Fibroblast of peridontal ligament (primary cell): Measurements from ENCODE around the gene CLSTN2.

Source experiments
- DNase-seq: peaks from one replicate; pipeline ENCODE4 v3.0.0-alpha.2; 2010; ENCODE audit errors: extremely low read depth

The CLSTN2 gene

DNA sequence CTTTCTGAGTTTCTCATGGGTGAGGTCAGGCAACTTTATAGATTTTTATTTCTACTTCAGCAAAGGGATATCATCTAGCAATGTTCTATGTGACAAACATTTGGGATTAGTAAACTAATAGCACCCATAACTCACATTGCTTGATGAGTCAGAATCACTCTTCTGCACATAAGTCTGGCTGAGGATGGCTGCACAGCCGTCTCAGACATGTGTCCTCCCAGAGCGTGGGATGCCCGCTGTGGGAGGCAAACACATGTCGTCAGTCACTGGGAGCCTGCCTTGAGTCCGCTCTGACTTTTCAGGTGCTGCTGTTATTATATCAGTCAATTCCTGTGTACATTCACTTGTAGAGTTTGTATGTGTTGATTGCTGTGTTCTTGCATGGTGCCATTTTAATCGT, 512.2 kb downstream of the CLSTN2 start:
- no peak for DNase-seq

GRCh38 chr3:140448001-140448400, 513.0 kb downstream of the CLSTN2 start:
- no peak for DNase-seq

DNA sequence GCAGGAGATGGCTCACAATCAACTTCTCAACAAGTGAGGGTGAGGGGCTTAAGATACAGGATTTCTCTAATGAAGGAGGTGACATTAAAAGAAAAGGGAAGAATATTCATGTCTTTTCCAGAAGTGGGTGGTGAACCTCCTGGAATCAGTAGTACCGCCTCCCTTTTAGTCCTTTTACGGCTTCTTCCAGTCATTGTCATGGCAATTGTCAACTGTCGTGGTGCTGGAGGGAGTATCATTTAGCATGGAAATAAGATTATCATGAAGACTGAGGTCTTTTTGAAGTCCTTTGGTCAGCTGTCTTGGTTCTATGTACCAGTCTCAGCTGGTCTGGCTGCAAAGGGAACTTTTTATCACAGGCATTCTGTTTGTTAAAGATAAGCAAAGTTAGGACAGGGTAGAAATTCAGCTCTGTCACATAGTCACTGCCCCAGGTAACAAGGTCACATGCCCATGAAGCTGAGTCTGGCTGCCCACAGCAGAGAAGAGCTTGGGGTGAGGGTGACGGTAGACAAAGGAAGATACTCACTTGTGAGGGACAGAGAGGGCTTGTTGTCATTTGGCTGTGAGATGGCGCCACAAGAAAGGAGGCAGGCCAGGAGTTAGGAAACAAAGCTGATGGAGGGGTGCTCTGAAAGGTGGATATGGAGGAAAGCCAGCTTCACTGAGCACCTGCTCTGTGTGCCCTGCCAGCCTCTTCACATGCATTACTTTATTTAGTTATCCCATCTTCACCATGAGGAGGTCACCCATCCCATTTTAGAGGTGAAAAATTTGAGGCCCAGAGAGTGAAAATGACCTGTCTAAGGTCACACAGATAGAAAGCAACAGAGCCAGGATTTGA, 514.6 kb downstream of the CLSTN2 start:
- DNase-seq = no peak

GRCh38 chr3:140453750-140454149, 518.8 kb downstream of the CLSTN2 start:
- no peak for DNase-seq

DNA sequence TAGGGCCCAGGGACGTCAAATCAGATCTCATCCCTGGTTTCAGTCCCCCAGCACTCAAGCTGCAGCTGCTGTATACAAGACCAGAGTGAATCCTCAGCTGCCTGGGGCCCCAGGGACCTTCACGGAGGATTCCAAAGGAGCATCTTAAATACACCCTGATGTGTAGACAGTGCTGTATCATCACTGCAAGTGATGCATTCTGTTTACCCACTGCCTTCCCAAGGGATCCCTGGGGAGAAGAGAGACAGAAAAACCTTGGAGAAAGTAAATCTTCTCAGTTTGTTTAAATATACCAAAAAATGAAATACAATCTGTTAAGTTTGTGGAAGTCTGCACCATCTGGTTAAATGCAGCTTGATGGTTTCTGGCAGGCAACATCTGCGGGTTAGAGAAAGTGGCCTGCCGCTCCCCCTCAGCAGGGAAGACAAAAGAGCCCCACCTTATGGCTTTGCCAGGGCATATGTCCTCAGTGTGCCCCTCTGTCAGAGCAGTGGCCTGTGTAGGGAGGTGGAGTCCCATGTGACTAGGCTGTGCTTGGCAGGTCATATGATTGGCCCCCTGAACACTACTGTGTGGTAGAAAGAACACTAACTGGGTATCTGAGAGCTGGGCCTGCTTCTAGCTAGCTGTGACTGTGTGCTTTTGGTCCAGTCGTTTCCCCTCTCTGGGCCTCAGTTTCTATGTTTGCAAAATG, 520.7 kb downstream of the CLSTN2 start:
- DNase-seq = peak; percentile 54

DNA sequence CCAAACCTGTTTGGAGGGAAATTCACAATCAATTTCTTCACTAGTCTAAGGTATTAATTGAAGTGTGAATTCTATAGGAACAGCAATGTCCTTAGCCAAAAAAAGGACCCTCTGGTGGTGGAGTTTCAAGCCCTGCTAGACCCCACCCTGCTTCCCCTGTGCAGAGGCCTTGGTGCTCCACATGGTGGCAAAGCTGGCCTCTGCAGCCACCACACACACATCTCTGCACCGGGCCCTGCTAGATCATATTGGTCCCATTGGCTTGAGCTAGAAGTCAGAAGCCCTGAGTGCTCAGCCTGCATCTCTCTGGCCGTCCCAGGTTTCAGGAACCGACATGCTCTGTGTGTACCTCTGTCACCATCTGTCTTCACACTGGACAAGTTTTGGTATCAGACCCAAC, 522.0 kb downstream of the CLSTN2 start:
- DNase-seq = no peak

- no peak for DNase-seq
These were observed 524.5 kb downstream of the CLSTN2 start for GRCh38 chr3:140459462-140459861.

GRCh38 chr3:140461250-140461649, 526.3 kb downstream of the CLSTN2 start:
- DNase-seq = no peak

- no peak for DNase-seq
These were observed 528.4 kb downstream of the CLSTN2 start for GRCh38 chr3:140463355-140463754.

DNA sequence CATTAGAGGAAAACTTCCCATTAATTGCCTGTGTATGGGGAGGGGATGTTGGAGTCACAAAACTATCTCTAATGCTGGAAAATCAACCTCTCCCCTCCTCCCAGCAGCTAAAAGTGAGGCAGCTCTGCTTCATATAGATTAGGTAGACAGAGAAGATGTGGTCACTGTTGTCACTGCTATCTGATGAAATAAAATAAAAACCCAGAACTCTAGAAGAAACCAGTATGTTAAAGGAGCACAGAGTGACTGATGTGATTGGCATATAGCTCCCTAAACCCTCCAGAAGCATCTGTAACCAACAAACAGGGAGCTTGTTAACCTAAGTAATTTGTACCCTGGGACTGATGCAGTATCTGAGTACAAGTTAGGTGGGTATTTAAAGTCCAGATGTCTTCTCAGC, 531.0 kb downstream of the CLSTN2 start:
- DNase-seq = no peak

DNA sequence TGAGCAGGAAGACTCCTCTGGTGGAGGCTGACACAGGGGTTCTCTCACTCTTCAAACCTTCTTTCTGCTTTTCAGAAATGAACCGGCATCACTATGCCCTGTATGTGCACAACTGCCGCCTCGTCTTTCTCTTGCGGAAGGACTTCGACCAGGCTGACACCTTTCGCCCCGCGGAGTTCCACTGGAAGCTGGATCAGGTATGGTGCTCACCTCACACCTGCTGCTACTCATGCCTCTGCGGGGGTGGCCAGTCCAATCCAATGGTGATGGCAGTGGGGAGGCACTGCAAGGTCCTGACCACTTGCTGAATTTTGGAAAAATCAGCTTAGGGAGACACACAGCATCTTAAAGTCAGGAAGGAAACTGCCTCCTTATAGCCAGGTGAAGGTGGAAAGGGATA, 531.5 kb downstream of the CLSTN2 start:
- no peak for DNase-seq

- peak; percentile 55 for DNase-seq
These were observed 532.2 kb downstream of the CLSTN2 start for GRCh38 chr3:140467104-140467577.

- peak; percentile 88 for DNase-seq
These were observed 532.9 kb downstream of the CLSTN2 start for GRCh38 chr3:140467796-140468315.

GRCh38 chr3:140468407-140468806, 533.4 kb downstream of the CLSTN2 start:
- DNase-seq = no peak

DNA sequence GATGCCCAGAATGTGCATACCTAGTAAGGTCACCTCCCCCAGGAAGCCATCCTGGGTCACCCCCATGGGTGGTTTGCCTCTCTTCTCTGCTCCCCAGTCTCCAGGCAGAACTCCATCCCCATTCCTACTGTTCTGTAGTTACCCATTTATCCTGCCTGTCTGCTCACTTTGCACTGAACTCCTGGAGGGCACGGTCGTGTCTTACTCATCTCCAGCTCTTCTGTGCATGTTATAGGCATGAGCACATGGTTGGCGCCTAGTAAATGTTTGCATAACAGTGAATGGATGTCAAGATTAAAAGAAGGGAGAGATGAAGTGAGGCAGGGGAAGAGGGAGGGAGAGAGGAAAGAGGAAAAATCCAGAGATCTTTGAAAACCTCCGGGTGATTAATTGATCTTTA, 534.5 kb downstream of the CLSTN2 start:
- DNase-seq = peak; percentile 45

DNA sequence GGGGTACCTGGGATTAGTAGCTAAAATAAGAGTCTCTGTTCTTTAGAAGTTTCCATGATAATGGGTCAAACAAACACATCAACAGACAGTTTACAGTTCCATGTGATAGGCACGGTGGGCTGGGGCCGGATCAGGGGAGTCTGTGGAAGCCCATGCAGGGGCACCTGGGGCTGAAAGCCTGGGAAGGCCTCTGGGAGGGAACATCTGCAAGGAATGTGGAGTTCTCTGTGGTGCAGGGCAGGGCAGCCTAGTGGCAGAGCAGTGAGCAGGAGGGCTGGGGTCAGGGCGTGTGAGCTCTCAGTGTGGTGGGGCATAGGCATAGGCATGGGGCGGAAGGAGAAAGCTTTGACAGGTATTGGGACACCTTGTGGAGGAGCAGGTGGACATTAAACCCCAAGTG, 535.2 kb downstream of the CLSTN2 start:
- DNase-seq = no peak

- peak; percentile 54 for DNase-seq
These were observed 536.0 kb downstream of the CLSTN2 start for GRCh38 chr3:140470962-140471361.

DNA sequence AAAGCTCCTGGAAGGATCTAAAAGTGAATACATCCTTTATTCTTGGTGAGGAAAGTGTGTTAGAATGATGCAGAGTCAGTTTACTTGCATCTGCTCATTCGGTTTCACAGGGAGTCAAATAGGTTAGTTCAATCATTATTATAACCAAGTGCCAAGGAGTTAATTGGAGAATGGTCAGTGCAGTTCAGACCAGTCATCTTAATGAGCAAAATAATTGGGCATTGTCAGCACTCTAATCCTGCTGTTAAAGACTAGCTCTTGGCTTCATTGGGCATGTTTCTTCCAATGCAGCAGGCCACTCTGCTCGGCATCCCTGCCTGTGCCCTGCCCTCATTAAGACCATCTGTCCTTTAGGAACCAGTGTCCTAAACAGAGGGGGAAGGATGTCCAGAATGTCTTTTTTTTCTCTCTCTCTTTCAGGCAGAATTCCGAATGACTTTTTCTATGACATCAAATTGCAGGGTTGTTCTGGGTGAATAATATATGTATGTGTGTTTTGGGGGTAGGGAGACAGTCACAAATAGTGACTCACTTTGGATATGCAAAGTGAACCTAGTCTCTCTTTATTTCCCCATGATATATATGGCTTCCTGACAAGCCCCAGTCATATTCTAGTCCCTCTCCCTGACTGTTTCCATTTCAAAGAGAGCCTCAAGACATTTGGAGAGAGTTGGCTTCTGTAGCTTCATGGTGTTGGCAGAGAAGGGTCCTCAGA, 537.5 kb downstream of the CLSTN2 start:
- DNase-seq = peak; percentile 42

DNA sequence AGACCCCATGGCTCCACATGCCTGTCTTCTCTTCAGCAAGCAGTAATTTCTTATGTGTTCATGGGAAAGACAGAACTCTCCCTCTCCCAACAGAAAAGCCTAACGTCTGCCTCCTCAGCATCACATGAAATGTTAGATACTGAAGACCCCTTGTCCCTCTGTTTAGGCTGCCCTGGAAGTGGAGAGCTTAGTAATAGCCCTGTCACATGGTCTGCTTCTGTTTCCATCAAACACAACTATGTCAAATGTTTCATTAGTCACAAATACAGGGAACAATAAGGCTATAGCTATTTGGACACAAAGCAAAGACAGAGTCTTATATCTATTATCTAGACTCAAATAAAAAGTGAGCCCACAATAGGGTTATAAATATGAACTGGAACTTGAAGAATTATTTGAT, 552.6 kb downstream of the CLSTN2 start:
- DNase-seq = no peak

GRCh38 chr3:140493271-140493670, 558.3 kb downstream of the CLSTN2 start:
- no peak for DNase-seq

DNA sequence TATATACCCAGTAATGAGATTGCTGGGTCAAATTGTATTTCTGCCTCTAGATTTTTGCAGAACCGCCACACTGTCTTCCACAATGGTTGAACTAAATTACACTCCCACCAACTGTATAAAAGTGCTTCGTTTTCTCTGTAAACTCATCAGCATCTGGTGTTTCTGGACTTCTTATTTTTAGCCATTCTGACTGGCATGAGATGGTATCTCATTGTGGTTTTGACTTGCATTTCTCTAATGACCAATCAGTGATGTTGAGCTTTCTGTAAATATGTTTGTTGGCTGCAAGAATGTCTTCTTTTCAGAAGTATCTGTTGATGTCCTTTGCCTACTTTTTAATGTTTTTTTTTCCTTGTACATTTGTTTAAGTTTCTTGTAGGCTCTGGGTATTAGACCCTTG, 560.0 kb downstream of the CLSTN2 start:
- peak; percentile 25 for DNase-seq

DNA sequence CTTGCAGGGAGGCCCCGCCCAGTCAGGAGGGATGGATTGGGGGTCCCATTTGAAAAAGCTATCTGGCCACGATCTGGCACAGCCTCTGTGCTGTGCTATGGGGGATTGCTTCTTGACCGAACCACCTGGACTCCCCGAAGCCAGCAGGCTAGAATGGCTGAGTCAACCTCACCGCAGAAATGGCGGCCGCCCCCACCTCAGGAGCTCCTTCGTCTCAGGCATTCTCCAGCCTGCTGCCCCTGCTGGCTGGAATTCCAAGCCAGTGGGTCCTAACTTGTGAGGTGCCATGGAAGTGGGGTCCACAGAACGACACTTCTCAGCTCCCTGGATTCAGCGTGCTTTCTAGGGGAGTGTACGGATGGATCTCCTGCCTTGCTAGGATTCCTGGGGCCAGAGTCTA, 562.3 kb downstream of the CLSTN2 start:
- DNase-seq = no peak
